Effector CD8-positive, alpha-beta T cell (primary cell): ENCODE measurements around the gene EPHX1.
"Not testable (repeated sequence)": the region's sequence is repeated elsewhere in the genome, so short reads cannot be mapped to it uniquely, and the experiment has no call there.

Source experiments
- DNase-seq: peaks from one replicate; lab custom pipeline; 2025; lab: John Stamatoyannopoulos, UW
- total RNA-seq, 4 experiments: gene quantifications; one replicate each; lab custom pipeline; 2026; lab: John Stamatoyannopoulos, UW

The EPHX1 gene
- 0.12 to 1.8 (median 0.41) reads per million in 4 experiments for total RNA-seq

DNA sequence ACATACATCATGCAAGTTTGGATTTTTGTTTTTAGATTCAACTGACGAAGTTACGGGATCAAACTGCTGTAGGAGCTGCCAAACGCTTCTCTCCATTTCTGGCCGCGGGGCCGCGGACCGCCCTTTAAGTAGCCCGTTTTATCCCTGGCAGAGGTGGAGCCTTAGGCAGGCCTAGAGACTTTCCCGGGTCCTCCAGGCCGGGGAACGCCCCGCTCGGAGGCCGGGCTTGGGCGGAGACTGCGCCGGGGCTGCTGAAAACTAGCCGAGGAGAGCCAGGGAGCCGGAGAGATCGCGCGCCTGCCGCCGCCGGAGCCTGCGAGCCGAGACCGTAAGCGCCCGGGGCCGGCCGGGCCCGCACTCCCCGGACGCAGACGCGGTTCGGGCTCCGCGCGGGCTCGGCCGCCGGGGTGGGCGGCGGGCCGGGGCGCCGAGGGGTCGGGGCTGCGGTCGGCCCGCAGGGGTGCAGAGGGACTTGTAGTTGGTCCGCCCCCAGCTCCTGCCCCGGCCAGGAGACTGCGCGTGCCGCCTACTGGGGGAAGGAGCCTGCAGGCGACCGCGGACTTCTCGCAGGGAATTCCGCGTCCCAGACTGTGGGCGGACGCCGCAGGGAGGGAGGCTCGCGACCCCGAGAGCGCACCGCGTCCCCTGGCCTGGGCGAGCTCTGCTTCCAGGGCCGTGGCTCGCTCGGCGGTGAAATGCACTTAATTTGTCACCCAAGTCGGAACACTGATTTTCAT is at the start of gene EPHX1:
Gene EPHX1 (plus strand): TSS at position 283 of the 737 bp plus-strand sequence. CDS start 18,606 bp downstream, outside the sequence.
- peak; percentile 40 for DNase-seq

DNA sequence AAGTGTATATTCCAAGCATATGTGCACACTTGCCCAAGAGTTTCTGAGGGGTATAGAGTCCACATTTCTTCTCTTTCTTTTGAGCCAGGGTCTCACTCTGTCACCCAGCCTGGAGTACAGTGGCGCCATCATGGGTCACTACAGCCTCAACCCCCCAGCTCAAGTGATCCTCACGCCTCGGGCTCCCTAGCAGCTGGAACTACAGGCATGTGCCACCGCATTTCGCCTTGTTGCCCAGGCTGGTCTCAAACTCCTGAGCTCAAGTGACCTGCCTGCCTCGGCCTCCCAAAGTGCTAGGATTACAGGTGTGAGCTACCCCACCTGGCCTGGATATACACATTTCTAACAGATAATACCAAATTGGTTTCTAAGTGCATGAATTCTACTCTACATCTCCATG is 49.4 kb upstream of the EPHX1 start:
- no peak for DNase-seq

DNA sequence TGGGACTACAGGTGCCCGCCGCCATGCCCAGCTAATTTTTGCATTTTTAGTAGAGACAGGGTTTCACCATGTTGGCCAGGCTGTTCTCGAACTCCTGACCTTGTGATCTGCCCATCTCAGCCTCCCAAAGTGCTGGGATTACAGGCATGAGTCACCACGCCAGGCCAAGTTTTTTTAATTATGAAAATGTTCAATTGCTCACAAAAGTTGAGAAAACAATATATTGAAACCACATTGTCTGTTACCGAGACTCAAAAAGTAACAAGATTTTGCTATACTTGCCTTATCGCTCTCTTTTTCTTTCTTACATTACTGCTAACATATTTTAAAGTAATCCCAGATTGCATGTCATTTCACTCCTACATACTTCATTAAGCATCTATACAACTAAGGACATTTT is 48.5 kb upstream of the EPHX1 start:
- not testable (repeated sequence) for DNase-seq

DNA sequence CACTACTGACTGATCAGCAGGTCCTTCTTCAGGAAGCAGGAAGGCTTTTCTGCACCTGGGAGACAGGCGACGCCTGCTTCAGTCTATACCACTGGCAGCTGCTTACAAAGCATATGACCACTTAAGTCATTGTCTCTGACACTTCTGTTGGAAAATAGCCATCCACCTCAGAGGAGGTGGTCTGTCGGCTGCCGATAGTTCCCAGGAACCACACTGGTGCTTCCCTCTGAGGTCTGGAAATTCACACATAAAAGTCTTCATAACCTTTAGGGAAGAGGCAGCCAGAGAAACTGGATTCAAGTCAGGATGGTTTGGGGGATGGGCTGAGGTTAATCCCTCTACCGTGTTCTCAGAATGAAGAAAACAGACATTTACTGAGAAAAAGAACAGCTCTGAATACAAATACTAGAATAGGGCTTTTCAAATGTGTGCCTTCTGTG is 47.9 kb upstream of the EPHX1 start:
- no peak for DNase-seq

DNA sequence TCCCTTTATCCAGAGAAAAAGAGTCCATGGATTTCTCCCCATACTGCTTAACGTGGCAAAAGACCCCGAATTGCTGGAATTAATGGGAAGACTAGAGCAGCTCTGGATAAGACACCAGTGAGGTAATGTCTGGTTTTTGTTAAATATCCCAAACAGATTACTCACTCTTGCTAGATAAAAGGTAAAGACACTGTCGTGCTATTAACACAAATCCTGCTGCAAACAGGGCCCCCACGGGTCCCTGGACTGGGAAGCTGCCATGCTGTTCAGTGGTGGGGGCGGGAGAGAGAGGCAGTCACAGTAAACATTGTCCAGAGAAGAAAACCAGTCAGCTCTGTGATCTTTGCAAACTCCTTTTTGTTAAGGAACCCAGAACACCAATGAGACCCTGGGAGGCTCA is 47.5 kb upstream of the EPHX1 start:
- DNase-seq, result no peak

DNA sequence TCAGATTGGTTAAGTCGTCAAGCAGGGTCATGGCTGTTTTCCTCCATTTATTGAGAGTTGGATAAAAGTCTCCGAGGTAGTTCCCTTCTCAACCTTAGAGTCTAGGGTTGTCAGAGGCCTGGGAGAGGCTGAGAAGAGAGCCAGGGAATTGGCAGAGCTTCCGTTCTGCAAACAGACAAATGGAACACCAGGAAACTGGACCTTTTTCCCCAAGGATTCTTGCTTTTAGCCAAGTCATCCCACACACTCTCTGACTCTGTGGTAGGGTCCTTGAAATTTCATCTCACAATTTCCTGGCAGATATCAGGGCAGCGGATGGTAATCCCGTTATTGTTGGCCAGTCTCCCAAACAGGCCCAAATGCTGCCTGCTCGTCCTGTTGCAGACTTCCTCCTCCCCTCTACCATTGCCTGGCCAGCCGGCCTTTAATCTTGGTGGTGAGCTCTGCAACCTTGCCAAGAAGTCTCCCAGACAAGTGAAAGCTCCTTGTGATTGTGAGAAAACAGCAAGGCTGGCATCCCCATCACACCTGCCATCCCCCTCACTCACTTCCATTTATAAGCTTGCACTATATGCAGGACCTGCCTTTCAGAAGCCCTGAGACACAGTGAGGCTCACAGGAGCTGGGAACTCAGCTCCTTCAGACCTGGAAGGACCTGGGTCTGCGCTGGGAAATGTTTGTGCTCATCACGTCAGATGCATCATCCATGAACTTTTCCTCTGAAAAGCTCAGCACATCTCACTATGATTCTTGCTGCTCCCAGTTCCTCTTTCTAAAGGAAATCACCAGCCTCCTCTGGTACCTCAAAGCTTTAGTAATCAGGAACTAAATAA is 46.0 kb upstream of the EPHX1 start:
- no peak for DNase-seq

DNA sequence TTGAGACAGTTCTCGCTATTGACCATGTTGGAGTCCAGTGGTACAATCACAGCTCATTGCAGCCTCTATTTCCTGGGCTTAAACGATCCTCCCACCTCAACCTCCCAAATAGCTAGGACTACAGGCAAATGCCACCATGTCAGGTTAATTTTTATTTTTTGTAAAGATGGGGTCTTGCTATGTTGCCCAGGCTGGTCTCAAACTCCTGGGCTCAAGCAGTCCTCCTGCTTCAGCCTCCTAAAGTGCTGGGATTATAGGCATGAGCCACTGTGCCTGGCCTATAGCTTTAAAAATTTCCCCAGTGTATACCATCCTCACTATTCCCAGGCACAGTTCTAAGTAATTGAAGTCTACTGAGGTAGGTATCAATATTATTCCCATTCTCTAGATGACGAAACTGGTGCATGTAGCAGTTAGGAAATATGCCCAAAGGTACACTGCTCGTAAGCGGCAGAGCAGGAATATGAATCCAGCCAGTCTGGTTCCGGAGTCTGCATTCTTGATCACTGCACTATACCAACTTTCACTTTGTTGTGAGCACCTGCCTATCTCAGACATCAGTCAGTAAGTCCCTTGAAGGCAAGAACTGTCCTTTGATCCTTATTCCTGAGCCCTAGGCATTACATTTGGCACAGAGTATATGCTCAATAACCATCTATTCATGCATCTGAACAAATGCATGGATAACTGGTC is 43.8 kb upstream of the EPHX1 start:
- DNase-seq, result no peak

DNA sequence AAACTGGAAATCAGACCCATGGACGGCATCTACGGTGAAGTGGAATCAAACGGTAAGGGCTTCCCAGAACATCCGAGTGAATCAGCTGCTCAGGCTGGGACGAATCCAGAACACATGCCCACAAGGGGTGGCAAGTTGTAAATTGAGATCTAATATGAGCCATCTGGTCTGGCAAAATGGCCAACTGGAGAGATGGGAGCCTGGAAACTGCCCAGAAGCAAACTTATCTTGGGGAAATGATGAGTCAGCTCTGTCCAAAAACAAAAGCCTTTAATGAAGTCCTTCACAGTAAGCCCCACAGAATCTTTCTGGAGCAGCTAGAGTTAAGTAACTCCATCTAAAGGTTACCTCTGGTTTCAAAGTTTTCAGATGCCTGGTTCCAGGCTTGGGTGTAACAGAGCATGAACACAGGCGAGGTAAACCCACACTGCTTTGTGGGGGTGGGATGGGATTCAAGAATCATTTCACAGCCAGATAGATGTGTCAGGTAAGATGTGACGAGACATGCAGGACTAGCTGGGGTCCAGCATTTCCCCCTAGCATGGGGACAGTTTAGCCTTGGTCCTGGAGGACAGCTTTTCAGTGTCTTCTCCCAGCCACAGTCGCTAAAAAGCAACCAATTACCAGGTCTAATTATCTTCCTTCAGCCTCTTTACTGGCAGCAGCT is 42.8 kb upstream of the EPHX1 start:
- no peak for DNase-seq

DNA sequence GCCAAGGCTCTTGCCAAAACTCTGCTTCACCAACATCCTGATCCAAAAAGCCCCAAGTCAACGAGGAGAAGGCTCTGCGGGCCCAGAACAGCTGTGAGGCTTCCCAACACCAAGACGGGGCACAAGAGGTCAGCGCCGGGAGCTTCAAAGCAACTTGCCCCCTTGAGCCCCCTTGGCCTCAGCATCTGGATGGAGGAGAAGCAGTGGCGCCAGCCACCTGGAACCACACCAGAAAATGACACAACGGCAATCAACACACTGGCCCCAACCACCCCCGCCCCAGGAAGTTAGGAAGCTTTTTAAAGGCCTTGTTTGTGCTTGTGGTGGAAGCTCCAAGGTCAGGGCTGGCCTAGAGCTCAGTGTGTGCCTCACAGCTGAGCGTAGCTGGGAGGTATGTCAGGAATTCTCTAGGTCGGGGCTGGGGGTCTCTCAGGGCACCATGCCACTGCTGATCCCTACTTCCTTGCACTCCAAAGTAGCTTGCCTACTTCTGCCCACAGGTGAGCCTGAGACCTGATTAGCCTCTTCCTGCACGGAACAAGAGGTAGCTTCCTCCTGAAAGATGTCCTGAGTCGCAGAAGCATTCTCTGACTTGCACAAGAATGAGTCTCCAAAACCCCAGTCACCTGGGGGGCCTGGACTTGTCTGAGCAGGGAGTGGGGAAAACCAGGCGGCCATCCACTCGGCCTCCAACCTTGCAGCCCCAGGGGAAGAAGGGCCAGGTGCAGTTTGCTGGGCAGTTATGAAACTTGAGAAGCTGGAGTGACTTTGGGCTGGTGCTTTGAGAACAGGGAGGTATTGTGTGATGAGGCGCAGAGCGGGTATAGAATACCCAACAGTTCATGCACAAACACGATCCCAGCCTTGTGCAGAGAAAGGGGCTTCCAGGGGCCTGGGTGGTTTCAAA is 42.0 kb upstream of the EPHX1 start:
- DNase-seq, result no peak

DNA sequence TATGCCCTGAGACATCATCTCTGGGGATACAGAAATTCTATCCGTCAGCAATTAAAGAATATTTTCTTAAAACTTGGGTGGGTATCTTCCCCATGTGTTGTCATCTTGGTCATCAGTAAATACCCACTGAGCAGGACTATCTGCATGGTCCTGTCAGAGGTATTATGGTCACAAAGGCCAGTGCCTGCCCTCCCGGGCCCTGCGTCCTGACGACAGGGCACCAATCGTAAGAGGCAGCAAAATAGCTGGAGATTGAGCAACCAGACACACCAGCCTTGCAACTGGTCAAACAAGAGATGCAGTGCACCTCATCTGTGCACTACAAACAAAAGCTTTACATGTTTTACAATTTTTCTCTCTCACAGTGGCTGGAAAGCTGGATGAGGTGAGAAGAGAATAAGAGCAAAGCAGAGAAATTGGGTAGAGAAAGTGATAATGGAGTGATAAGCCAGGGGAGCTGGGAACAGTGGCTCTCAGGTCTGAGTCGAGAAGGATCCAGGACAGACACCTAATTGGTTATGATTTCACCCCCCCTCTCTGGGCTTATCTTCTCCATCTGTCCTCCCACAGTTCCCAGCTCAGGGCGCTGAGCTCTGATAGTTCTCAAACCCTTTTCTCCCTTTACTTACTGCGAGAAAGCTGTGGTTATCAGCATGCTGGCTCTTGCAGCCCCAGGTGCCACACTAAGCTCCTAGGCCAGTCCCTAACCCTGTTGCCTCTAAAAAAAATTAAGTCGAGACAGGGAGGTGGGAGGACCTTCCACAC is 41.1 kb upstream of the EPHX1 start:
- DNase-seq, result no peak

DNA sequence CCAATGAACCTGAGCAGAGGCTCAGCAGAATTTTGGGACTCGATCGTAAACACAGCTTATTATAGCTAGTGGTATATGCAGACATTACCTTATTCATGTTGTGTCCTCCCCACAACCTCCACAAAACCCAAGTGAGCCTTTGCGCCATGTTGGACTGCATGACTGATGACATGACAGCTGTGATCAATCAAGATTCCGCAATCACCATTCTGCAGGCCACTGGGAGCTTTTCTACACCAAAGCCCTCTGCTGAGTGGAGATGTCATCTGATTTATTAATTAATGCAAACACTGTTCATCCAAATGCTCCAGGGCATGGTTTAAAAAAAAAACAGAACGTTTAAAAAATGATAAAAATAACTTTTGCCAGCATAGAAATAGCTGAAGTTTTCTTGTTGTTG is 40.2 kb upstream of the EPHX1 start:
- no peak for DNase-seq

DNA sequence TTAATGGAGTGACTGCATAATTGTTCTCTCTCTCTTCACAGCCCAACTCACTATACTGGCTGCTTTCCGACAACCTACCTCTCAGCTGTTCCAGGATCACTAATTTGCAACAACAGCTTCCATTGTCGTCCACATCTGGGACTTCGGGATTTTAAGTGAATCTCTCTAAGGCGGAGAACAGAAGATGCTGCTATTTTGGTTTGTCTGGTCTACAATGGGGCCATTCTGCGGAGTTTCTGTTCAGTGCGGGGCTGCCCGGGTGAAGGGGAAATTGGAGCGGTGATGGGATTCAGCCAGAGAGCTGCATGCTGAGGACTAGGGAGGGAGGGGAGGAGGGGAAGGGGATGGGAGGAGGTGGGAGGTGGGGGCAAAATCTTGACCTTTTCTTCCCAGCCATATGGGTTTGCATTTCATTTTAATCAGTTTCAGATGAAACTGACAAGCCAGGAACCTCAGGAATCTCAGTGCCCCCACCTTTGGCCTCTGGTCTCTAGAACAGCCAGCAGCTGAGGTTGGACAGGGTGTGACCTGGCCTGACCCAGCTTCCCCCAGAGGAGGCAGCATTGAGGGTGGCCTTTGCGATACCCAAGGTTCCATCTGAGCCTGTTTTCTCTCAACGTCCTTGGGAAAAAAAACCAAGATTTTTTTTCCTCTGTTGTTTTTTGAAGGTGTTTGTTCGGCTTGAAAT is 39.2 kb upstream of the EPHX1 start:
- no peak for DNase-seq

DNA sequence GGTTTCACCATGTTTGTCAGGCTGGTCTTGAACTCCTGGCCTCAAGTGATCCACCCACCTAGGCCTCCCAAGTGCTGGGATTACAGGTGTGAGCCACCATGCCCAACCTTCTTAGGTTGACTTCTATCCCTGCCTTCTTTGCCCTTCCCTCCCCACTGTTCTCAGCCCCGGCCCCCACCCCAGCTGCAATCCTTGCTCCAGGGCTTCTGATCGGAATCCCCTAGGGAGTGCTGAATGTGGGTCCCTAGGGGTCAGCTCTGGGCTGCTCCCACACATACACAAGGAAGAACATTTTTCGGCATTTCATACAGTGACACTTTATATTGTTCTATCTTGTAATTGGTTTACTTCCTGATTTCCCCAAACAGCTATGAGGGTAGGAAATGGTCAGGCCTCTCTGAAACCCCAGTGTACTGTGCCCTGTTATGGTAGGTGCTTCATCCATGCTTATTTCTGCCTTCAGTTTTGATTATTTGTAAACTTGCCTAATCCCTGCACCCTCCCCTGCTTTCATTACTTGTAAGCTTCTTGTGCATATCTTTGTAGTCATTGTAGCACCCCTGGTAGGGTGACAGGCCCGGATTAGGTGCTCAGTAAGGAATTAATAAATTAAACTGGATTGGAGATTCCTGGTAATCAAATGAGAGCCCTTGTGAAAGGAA is 38.1 kb upstream of the EPHX1 start:
- no peak for DNase-seq

DNA sequence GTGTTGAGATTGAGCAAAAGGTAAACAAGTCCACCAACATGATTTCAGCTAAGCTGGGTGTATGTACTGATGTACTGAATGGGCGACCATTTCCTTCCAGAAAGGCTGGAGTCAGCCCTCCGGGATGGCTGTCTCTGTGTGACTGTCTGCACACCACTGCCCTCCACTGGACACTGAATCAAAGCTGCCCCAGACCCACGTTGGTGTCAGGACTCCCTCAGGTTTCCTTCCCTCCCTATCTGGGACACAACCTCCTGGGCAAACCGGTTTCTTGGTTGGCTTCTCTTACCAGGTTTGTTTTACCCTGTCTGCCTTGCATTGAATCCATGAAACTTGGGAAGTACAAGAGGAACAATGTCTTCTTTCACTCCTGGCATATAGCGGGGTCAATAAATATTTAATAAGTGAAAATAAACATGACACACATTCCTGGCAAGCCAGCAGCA is 37.6 kb upstream of the EPHX1 start:
- no peak for DNase-seq

DNA sequence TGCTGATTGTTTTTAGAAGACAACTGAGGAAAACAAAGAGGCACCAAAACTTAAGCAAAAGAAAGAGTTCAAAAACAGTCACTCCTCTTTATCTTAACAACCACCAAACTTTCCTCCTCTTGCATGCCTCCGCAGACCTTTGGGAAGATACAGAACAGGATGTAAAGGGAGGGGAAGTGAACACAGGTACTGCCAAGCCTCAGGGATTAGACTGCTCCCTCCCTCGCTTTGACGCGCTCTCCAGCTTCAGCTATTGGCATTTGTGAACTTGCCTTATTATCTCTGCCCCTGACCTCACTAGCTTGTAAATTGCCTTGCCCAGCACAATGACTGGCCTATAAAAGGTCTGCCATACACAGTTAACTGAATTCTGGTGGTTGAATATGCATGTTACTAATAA is 37.1 kb upstream of the EPHX1 start:
- no peak for DNase-seq

DNA sequence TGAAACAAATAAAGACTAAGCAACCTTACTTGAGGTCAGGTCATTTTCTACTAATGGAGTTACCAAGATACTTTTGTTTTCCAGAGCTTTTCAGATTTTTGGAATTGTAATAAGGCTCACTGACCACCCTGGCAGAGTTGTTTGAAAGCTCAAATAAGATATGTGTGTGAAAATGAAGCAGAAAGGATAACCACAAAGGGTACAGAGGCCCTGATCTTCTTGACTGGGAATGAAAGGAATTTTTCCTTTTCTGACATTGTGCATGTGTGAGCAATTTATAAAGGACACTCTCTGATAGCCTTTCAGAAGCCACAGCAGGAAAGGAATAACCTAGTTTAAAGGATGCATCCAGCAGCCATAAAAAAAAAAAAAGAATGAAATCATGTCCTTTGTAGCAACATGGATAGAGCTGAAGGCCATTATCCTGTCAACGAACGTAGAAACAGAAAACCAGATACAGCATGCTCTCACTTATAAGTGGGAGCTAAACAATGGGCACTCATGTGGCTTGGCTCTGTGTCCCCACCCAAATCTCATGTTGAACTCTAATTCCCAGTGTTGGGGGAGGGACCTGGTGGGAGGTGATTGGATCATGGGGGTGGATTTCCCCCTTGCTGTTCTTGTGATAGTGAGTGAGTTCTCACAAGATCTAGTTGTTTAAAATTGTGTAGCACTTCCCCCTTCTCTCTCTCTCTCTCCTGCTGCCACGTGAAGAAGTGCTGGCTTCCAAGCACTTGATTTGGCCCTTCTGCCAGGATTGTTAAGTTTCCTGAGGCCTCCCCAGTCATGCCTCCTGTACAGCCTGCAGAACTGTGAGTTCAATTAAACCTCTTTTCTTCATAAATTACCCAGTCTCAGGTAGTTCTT is 35.4 kb upstream of the EPHX1 start:
- no peak for DNase-seq

DNA sequence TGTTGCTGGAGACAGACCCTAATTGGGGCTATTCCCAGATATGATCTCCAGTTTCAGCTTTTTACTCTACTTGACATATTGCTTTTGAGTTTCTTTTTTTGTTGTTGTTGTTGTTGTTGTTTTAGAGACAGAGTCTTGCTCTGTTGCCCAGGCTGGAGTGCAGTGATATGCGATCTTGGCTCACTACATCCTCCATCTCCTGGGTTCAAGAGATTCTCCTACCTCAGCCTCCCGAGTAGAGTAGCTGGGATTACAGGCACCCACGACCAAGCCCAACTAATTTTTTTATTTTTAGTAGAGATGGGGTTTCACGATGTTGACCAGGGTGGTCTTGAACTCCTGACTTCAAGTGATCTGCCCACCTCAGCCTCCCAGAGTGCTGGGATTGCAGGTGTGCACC is 33.6 kb upstream of the EPHX1 start:
- DNase-seq, result no peak

DNA sequence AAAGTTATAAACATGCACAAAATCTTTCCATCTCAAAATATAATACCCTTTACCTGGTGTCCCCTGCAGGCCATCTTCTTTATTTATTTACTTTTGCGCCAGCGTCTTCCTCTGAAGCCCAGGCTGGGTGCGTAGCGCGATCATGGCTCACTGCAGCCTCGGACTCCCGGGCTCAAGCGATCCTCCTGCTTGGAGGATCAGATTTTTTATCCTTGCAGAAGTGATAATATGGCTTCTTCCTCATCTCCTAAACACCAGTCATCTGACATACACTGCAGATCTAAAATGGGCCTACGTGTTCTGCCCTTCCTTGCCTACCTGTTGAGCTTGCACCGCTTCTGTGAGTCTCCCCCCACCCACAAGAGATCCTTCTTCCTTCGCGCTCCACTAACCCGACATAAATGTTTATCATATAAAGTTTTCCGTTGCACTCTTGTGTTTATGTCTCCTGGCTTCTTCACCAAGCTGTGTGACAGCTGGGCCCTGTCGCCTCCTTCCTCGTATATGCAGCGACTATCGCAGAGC is 32.8 kb upstream of the EPHX1 start:
- no peak for DNase-seq
